Mucosa of descending colon (tissue), 3 donors: Measurements from ENCODE around the gene GAD2. TPM values are rescaled to one million over a fixed set of nuclear protein-coding genes. Genes with fewer than 3 reads are reported as not detected.

ENCODE experiments used
- ATAC-seq: fragments of 200-7000 bp; cut with Tn5 transposase; one replicate; pipeline ENCODE4 v1.9.1; 2020; ENCODE audit warnings: mild to moderate bottlenecking, moderate library complexity
- DNase-seq, 3 donors: peaks; one replicate each; pipeline ENCODE4 v3.0.0-alpha.2; 2020
- H3K36me3 ChIP-seq: fragments of 200-600 bp; one replicate; pipeline ENCODE4 v1.8.0; 2021; ENCODE audit warnings: low read depth, mild to moderate bottlenecking
- H3K4me1 ChIP-seq: fragments of 200-600 bp; one replicate; pipeline ENCODE4 v1.8.0; 2021; ENCODE audit warnings: low read depth, mild to moderate bottlenecking
- H3K4me3 ChIP-seq: fragments of 200-600 bp; one replicate; pipeline ENCODE4 v1.8.0; 2021; ENCODE audit warnings: mild to moderate bottlenecking
- H3K9me3 ChIP-seq: fragments of 200-600 bp; one replicate; pipeline ENCODE4 v1.8.0; 2021; ENCODE audit warnings: mild to moderate bottlenecking
- intact Hi-C, 2 donors: fragments of 100-400 bp; cut with DNase I in 1 of 2; cut with micrococcal nuclease in 1 of 2; formaldehyde crosslinking; loops; one replicate each; pipeline versions ENCODE4 v1.11.0 to v1.11.1; 2022; cut with DNase I, micrococcal nuclease
- total RNA-seq, 3 donors: library from RNA; stranded (reverse); fragmentation: NEBNext Ultra II Directional in 2 of 3; extraction: Animal tissue kit (Norgen Biotek cat#: 25700) in 2 of 3; gene quantifications; one replicate each; pipeline versions ENCODE4 v1.2.1 to v1.2.4, GENCODE V29; 2021 to 2023
- TF ChIP-seq, protein P1 (sequence below): fragments of 200-600 bp; IDR thresholded peaks from one replicate; pipeline ENCODE4 v1.8.0; 2022; ENCODE audit warnings: antibody characterized with exemption, mild to moderate bottlenecking
- donor health status: DM: no; HTN: no; CAD: no; lungs with moderate emphysema.
- donor health status: DM: no; HTN: no; CAD: no.
- donor health status: DM: no; HTN: yes; CAD: no.

Gene GAD2
- total RNA-seq, 3 donors from 2014 or later = not detected

DNA sequence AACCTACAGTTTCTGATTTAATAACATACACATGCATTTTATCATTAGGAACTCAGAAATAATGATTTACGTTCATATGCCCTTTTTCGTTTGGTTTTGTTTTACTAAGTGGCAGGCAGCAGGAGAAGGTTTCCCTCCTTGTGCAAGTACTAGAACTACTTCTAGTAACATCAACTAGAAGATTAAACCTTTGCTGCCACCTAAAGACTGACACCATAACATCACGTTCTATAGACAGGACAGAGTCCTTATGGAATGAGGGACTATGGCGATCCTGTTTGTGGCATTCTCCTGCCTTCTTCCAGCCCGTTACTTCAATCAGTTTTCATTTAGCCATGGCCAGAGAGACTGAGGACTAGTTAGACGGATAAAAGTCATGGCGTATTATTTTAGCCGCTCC lies 53.2 kb downstream of the GAD2 start:
- TF ChIP-seq, protein P1, sequence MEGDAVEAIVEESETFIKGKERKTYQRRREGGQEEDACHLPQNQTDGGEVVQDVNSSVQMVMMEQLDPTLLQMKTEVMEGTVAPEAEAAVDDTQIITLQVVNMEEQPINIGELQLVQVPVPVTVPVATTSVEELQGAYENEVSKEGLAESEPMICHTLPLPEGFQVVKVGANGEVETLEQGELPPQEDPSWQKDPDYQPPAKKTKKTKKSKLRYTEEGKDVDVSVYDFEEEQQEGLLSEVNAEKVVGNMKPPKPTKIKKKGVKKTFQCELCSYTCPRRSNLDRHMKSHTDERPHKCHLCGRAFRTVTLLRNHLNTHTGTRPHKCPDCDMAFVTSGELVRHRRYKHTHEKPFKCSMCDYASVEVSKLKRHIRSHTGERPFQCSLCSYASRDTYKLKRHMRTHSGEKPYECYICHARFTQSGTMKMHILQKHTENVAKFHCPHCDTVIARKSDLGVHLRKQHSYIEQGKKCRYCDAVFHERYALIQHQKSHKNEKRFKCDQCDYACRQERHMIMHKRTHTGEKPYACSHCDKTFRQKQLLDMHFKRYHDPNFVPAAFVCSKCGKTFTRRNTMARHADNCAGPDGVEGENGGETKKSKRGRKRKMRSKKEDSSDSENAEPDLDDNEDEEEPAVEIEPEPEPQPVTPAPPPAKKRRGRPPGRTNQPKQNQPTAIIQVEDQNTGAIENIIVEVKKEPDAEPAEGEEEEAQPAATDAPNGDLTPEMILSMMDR = no peak
- peak in 1 of 3 donors; percentile 21 for DNase-seq
- no peak for ATAC-seq
- intact Hi-C loops = no loop called here
- Histone ChIP-seq H3K4me3 (no peak overlapping the region), H3K36me3 (no peaks in the 10 kb centered on the region), H3K4me1 (no peaks in the 10 kb centered on the region), H3K9me3 (no peaks in the 10 kb centered on the region)

DNA sequence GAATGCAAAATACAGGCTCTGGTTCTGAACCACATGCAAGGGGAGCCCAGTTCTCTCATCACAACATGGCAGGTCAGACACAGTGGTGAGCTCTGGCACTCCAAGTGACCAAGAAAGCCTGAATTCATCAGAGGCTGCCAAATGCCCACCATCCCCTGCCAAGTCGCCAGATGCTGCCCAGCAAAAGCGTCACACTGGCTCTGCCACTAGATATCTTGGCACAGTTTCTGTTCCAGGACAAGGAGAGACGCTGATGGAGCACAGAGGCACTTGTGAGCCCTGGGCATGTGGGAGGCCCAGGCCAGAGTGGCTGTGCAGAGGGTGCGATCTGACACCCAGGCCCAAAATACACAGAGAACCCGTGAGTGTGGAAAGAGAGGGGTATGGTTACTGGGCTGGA lies 57.8 kb downstream of the GAD2 start:
- TF ChIP-seq, protein P1 = no peak
- intact Hi-C loops = no loop called here

GRCh38 chr10:26278295-26278694 lies 61.7 kb downstream of the GAD2 start:
- no peak for ATAC-seq
- TF ChIP-seq, protein P1 = no peak

More for the DNA sequence above, 57.8 kb downstream of the GAD2 start:
- H3K9me3 ChIP-seq = no peaks in the 10 kb centered on the region
- no peaks in the 10 kb centered on the region for H3K36me3 ChIP-seq
- no peaks in the 10 kb centered on the region for H3K4me1 ChIP-seq
- DNase-seq = no peak
- H3K4me3 ChIP-seq = no peak overlapping the region
- no peak for ATAC-seq

GRCh38 chr10:26290236-26290635 lies 73.7 kb downstream of the GAD2 start:
- ATAC-seq = no peak

More at GRCh38 chr10:26278295-26278694, 61.7 kb downstream of the GAD2 start:
- no peak for DNase-seq
- no peaks in the 10 kb centered on the region for H3K36me3 ChIP-seq
- no peaks in the 10 kb centered on the region for H3K4me1 ChIP-seq
- intact Hi-C loops = no loop called here
- no peak overlapping the region for H3K4me3 ChIP-seq
- no peaks in the 10 kb centered on the region for H3K9me3 ChIP-seq

DNA sequence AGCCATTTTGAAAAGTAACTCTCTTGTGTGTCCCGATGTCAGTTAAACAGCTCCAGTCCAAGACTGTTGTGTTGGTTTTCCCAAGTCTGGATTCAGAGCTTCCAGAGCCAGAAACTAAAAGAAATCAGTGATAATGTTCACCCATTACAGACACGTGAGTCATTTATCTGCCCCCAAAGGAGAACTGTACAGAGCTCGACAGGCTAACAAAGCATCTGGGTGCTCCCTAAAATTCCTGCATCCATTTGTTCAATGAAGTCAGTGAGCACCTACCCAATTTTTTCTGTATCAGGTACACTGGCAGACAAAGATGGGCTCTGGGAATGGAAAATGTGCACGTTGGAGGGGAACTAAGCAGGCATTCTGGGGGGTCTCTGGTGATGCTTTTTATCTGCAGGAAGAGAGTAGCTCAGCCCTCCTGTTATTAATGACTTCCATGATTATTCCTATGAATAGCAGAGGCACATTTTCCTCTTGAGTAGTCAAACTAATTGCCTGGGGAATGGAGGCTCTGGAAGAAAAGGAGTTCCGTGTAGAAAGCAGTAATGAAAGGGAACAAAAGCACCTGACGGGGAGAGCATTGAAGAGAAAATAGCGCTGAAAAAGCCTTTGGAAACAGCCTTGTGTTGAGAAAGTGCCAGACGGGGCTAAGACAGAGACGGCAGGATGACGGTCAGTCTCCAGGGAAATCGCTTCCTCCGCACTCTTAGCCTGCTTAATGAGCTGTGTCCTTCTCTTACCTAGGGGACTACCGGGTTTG lies 75.3 kb downstream of the GAD2 start:
- no peaks in the 10 kb centered on the region for H3K4me1 ChIP-seq
- H3K4me3 ChIP-seq = no peak overlapping the region
- no peak for ATAC-seq
- intact Hi-C loops = no loop called here
- TF ChIP-seq, protein P1 = no peak
- no peaks in the 10 kb centered on the region for H3K36me3 ChIP-seq
- no peaks in the 10 kb centered on the region for H3K9me3 ChIP-seq
- no peak for DNase-seq

More at GRCh38 chr10:26290236-26290635, 73.7 kb downstream of the GAD2 start:
- intact Hi-C loops = no loop called here
- Histone ChIP-seq H3K9me3 (no peaks in the 10 kb centered on the region), H3K4me1 (no peaks in the 10 kb centered on the region), H3K4me3 (no peak overlapping the region), H3K36me3 (no peaks in the 10 kb centered on the region)
- DNase-seq = no peak
- TF ChIP-seq, protein P1 = no peak
